Right atrium auricular region (tissue), 2 donors: ENCODE results near the gene IL17A. TPM values are rescaled to one million over a fixed set of nuclear protein-coding genes. Genes with fewer than 3 reads are reported as not detected.

Source experiments
- DNase-seq: peaks from one replicate; pipeline ENCODE4 v3.0.0-alpha.2; 2019; ENCODE audit warnings: low spot score
- H3K27ac ChIP-seq, 2 donors: fragments of 200-600 bp; sonication (generic); 1 replicate in 1 of 2; 2 replicates in 1 of 2; pipeline ENCODE4 v1.5.1; 2016 to 2019
- H3K27me3 ChIP-seq, 2 donors: fragments of 200-600 bp; sonication (generic); one replicate each; pipeline versions ENCODE4 v1.5.1 to v1.6.0; 2017 to 2019
- H3K36me3 ChIP-seq: fragments of 200-600 bp; sonication (generic); one replicate; pipeline ENCODE4 v1.5.1; 2016
- H3K4me1 ChIP-seq, 2 donors: fragments of 200-600 bp; sonication (generic); one replicate each; pipeline versions ENCODE4 v1.5.1 to v1.6.0; 2017 to 2019
- H3K4me3 ChIP-seq, 2 donors: fragments of 200-600 bp; sonication (generic); 1 replicate in 1 of 2; 2 replicates in 1 of 2; pipeline ENCODE4 v1.5.1; 2017 to 2019; ENCODE audit warnings: mild to moderate bottlenecking in 1 of 2, moderate library complexity in 1 of 2
- H3K9me3 ChIP-seq, 2 donors: fragments of 200-600 bp; sonication (generic); one replicate each; pipeline ENCODE4 v1.5.1; 2019
- total RNA-seq, 2 donors: library from RNA; depleted of rRNA; stranded (reverse); fragments of >200 nt; gene quantifications; one replicate each; pipeline ENCODE4 v1.1.0, GENCODE V29; 2016
- TF ChIP-seq, protein P1 (sequence below), 2 donors: fragments of 200-600 bp; sonication (generic); IDR thresholded peaks; one replicate each; pipeline ENCODE4 v1.5.1; 2019; ENCODE audit warnings: antibody characterized with exemption in 2 of 2

The IL17A gene
- not detected for total RNA-seq

- no peak for DNase-seq
- Histone ChIP-seq H3K9me3 (no peaks in the 10 kb centered on the region), H3K4me1 (no peaks in the 10 kb centered on the region), H3K27ac (no peak within 1 kb of the TSS), H3K27me3 (no peaks in the 10 kb centered on the region), H3K36me3 (no peaks in the 10 kb centered on the region), H3K4me3 (no peak within 1 kb of the TSS)
- TF ChIP-seq, protein P1, sequence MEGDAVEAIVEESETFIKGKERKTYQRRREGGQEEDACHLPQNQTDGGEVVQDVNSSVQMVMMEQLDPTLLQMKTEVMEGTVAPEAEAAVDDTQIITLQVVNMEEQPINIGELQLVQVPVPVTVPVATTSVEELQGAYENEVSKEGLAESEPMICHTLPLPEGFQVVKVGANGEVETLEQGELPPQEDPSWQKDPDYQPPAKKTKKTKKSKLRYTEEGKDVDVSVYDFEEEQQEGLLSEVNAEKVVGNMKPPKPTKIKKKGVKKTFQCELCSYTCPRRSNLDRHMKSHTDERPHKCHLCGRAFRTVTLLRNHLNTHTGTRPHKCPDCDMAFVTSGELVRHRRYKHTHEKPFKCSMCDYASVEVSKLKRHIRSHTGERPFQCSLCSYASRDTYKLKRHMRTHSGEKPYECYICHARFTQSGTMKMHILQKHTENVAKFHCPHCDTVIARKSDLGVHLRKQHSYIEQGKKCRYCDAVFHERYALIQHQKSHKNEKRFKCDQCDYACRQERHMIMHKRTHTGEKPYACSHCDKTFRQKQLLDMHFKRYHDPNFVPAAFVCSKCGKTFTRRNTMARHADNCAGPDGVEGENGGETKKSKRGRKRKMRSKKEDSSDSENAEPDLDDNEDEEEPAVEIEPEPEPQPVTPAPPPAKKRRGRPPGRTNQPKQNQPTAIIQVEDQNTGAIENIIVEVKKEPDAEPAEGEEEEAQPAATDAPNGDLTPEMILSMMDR (IDR thresholded peaks at IDR 0.05), result no peak
These were observed at the start of gene IL17A for GRCh38 chr6:52186075-52186474. Gene IL17A, plus strand, starts transcription at chr6:52186375. Its CDS starts 57 bp downstream, at chr6:52186432.

DNA sequence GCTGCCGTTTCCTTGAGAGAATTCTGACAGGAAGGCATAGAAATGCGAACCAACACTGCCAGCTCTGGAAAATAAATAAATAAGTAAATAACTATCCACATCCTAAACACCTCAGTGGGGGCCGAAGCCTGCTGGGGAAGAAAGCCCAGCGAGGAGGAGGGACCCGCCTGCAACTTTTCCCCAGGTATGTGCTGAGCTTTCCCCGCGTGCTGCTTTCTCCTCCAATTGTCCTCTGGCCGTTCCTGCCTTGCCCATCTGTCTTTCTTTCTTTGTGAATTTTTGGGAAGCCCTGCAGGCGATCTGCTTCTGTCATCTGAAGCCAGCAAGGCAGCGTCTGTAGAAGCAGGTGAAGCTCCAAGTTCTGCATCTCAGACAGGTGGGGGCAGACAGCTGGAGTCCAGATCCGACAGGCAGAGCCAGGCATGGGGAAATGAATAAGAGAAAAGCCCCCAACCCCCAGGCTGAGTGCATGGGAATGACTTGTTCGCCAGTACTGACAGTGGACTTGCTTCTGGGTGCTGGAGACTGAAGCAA is 49.2 kb upstream of the IL17A start:
- no peak for DNase-seq
- Histone ChIP-seq H3K27me3 (no peaks in the 10 kb centered on the region), H3K4me1 (peaks cover 0 to 12% of the 10 kb centered on the region in 2 donors), H3K36me3 (no peaks in the 10 kb centered on the region), H3K9me3 (no peaks in the 10 kb centered on the region), H3K4me3 (no peak overlapping the region), H3K27ac (no peak overlapping the region)
- TF ChIP-seq, protein P1 (IDR thresholded peaks at IDR 0.05), result no peak

DNA sequence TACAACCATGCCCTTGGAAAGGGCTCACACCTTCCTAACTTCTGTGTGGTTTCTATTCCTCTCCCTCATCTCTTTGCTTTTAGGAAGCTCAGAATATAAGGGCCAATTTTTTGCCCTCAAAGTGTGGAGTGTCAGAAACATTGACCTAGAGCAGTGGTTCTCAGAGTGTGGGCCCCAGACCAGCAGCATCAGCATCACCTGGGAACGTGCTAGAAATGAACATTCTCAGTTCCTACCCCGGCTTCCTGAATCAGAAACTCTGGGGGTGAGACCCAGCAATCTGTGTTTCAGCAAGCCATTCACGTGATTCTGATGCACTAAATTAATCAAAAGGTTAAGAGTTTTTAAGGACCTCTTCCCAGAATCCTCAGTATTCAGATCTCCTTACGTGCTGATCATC is 47.9 kb upstream of the IL17A start:
- no peaks in the 10 kb centered on the region for H3K36me3 ChIP-seq
- H3K27me3 ChIP-seq, result no peaks in the 10 kb centered on the region
- no peak overlapping the region for H3K4me3 ChIP-seq
- H3K27ac ChIP-seq, result no peak overlapping the region
- DNase-seq, result no peak
- no peaks in the 10 kb centered on the region for H3K9me3 ChIP-seq
- TF ChIP-seq, protein P1 (IDR thresholded peaks at IDR 0.05), result no peak
- H3K4me1 ChIP-seq, result peaks cover 0 to 12% of the 10 kb centered on the region in 2 donors

- H3K4me3 ChIP-seq, result no peak overlapping the region
- DNase-seq, result no peak
- TF ChIP-seq, protein P1 (IDR thresholded peaks at IDR 0.05), result no peak
- H3K27me3 ChIP-seq, result no peaks in the 10 kb centered on the region
- peaks cover 0 to 12% of the 10 kb centered on the region in 2 donors for H3K4me1 ChIP-seq
- H3K36me3 ChIP-seq, result no peaks in the 10 kb centered on the region
- H3K9me3 ChIP-seq, result no peaks in the 10 kb centered on the region
- no peak overlapping the region for H3K27ac ChIP-seq
These were observed 46.0 kb upstream of the IL17A start for GRCh38 chr6:52139985-52140680.

DNA sequence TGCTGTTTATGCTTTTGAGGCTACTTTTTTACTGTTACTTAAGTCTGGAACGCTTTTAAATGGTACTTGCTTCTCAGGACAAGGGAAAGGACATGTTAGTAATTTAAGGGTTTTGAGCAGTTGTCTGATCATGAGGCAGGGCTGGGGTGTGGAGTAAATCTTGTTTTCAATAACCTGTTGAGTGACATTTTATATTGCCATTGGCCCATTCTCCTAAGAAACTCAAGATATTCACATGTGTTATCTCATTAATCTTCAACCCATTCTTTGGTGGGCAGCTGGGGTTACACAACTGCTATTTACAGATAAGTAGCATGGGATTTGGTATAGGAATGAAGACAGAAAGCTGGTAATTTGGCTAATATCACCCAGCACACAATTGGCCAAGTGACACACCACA is 44.6 kb upstream of the IL17A start:
- DNase-seq, result no peak
- Histone ChIP-seq H3K4me3 (no peak overlapping the region), H3K27ac (no peak overlapping the region), H3K4me1 (peaks cover 0 to 12% of the 10 kb centered on the region in 2 donors), H3K36me3 (no peaks in the 10 kb centered on the region), H3K27me3 (no peaks in the 10 kb centered on the region), H3K9me3 (no peaks in the 10 kb centered on the region)
- TF ChIP-seq, protein P1 (IDR thresholded peaks at IDR 0.05), result no peak
